Measurements from ENCODE around the gene ILF2.
"Not testable (repeated sequence)": the region's sequence is repeated elsewhere in the genome, so short reads cannot be mapped to it uniquely, and the experiment has no call there.

The ILF2 gene

DNA sequence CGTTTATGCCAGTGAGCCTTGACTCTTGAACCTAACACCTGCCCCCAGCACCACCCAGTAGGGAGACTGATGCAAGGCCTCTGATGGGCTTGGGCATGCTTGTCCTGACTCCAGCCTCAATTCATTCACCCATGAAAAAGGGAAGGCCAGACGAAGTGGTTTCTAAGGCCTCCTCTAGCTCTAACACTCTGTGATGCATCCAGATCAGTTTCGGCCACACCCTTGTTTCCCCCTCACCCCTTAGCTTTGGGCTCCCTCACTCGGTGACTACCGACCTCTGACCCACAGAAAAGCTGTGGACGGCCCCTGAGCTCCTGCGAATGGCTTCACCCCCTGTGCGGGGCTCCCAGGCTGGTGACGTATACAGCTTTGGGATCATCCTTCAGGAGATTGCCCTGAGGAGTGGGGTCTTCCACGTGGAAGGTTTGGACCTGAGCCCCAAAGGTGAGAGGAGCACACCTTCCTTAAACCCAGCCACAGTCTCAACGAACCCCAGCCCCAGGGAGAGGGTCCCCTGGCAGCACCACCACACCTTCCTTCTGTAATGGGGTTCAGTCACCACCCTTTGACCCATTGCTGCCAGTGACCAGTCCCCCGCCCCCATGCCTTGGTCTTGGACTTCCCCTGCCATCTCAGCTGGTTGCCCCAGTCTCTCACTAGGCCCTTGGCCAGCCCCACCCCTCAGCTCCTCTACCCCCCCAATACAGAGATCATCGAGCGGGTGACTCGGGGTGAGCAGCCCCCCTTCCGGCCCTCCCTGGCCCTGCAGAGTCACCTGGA, 16.7 kb upstream of the ILF2 start:
- Mint-ChIP-seq H3K4me1 (ENCODE audit: low read depth) (no peaks in the 10 kb centered on the region), H3K36me3 (ENCODE audit: low read depth) (no peaks in the 10 kb centered on the region), H3K27me3 (ENCODE audit: low read depth) (peaks cover 11% of the 10 kb centered on the region), H3K4me3 (no peak overlapping the region), H3K9me3 (no peaks in the 10 kb centered on the region), H3K27ac (no peak overlapping the region)
- DNase-seq (ENCODE audit: low spot score), result no peak

DNA sequence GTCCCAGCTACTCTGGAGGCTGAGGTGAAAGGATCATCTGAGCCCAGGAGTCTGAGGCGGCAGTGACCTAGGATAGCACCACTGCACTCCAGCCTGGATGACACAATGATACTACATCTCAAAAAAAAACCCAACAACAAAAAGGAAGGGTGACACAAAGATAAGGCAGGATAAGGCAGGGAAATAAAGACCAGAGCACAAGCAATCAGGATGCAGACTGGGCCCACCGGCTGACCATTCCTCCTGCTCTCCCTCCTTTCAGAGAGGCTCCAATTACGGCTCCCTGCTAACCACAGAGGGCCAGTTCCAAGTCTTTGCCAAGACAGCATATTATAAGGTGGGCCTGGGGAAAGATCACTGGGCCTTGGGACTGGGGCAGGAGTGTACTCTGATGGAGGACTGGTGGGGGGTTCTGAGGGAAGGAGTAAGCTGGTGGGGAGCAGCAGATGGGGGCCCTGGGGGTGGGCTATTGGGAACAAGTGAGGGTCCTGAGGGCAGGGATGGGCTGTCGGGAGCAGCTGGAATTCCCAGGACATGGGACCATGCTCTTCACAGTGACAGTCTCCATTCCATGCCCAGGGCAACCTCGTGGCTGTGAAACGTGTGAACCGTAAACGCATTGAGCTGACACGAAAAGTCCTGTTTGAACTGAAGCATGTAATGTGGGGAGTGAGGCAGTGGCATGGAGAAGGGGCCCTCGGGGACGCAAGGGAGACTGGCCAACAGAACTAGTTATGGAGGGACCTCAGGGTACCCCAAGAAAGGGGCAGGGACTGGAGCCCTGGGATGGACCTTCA, 14.9 kb upstream of the ILF2 start:
- Mint-ChIP-seq H3K4me1 (ENCODE audit: low read depth) (no peaks in the 10 kb centered on the region), H3K27me3 (ENCODE audit: low read depth) (peaks cover 27% of the 10 kb centered on the region), H3K9me3 (no peaks in the 10 kb centered on the region), H3K27ac (no peak overlapping the region), H3K4me3 (no peak overlapping the region), H3K36me3 (ENCODE audit: low read depth) (no peaks in the 10 kb centered on the region)
- DNase-seq (ENCODE audit: low spot score), result no peak

GRCh38 chr1:153684892-153685291, 14.1 kb upstream of the ILF2 start:
- Mint-ChIP-seq H3K9me3 (no peaks in the 10 kb centered on the region), H3K4me1 (ENCODE audit: low read depth) (peaks cover 4% of the 10 kb centered on the region), H3K4me3 (no peak overlapping the region), H3K27me3 (ENCODE audit: low read depth) (peaks cover 35% of the 10 kb centered on the region), H3K27ac (no peak overlapping the region), H3K36me3 (ENCODE audit: low read depth) (no peaks in the 10 kb centered on the region)
- DNase-seq (ENCODE audit: low spot score), result no peak

- no peak overlapping the region for H3K4me3 Mint-ChIP-seq
- H3K27ac Mint-ChIP-seq, result no peak overlapping the region
- H3K9me3 Mint-ChIP-seq, result no peaks in the 10 kb centered on the region
- H3K27me3 Mint-ChIP-seq (ENCODE audit: low read depth), result peaks cover 39% of the 10 kb centered on the region
- no peaks in the 10 kb centered on the region for H3K36me3 Mint-ChIP-seq (ENCODE audit: low read depth)
- peaks cover 8% of the 10 kb centered on the region for H3K4me1 Mint-ChIP-seq (ENCODE audit: low read depth)
- DNase-seq (ENCODE audit: low spot score), result no peak
Observed at GRCh38 chr1:153683854-153684253, 13.1 kb upstream of the ILF2 start.

DNA sequence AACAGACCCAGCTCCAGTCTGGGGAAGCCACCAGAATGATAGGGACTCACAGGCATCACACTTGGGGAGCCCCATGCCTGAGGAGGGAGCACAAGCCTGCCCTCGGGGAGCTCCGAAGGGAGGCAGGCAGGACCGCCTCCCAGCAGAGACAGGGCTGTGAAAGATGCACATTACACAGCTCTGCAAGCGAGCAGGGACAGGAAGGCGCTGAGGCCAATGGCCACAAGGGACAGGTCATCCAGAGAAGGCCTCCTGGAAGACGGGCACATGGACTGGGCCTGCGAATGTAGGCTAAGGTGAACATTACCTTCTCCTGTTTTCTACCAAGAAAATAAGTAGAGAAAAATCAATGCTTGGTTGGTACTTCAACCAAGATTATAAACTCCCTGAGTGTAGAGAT, 11.9 kb upstream of the ILF2 start:
- no peak overlapping the region for H3K27ac Mint-ChIP-seq
- H3K27me3 Mint-ChIP-seq (ENCODE audit: low read depth), result peaks cover 49% of the 10 kb centered on the region
- DNase-seq (ENCODE audit: low spot score), result no peak
- no peaks in the 10 kb centered on the region for H3K36me3 Mint-ChIP-seq (ENCODE audit: low read depth)
- no peak overlapping the region for H3K4me3 Mint-ChIP-seq
- H3K4me1 Mint-ChIP-seq (ENCODE audit: low read depth), result peaks cover 16% of the 10 kb centered on the region
- H3K9me3 Mint-ChIP-seq, result no peaks in the 10 kb centered on the region

DNA sequence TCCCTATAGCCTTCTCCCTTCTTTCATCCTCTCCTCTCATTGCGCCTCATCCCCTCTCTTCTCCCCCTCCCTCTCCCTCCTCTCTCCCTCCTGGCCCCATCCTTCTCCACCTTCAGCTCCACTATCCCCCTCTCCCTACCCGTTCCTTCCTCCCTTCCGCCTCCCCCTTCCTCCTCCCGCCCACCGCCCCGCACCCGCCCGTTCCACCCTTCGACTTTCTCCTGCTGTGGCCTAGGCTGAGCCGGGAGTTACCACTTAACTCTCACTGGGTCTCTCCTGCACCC, 9.3 kb upstream of the ILF2 start:
- no peak for DNase-seq (ENCODE audit: low spot score)
- peaks cover 61% of the 10 kb centered on the region for H3K27me3 Mint-ChIP-seq (ENCODE audit: low read depth)
- H3K27ac Mint-ChIP-seq, result no peak overlapping the region
- H3K4me1 Mint-ChIP-seq (ENCODE audit: low read depth), result peaks cover 20% of the 10 kb centered on the region
- H3K4me3 Mint-ChIP-seq, result peak overlapping the region; percentile 64
- no peaks in the 10 kb centered on the region for H3K36me3 Mint-ChIP-seq (ENCODE audit: low read depth)
- H3K9me3 Mint-ChIP-seq, result no peaks in the 10 kb centered on the region

GRCh38 chr1:153679337-153680119, 8.7 kb upstream of the ILF2 start:
- H3K4me1 Mint-ChIP-seq (ENCODE audit: low read depth), result peaks cover 20% of the 10 kb centered on the region
- peak overlapping the region; percentile 68 for H3K4me3 Mint-ChIP-seq
- no peaks in the 10 kb centered on the region for H3K9me3 Mint-ChIP-seq
- no peak overlapping the region for H3K27ac Mint-ChIP-seq
- no peak for DNase-seq (ENCODE audit: low spot score)
- no peaks in the 10 kb centered on the region for H3K36me3 Mint-ChIP-seq (ENCODE audit: low read depth)
- peaks cover 61% of the 10 kb centered on the region for H3K27me3 Mint-ChIP-seq (ENCODE audit: low read depth)

DNA sequence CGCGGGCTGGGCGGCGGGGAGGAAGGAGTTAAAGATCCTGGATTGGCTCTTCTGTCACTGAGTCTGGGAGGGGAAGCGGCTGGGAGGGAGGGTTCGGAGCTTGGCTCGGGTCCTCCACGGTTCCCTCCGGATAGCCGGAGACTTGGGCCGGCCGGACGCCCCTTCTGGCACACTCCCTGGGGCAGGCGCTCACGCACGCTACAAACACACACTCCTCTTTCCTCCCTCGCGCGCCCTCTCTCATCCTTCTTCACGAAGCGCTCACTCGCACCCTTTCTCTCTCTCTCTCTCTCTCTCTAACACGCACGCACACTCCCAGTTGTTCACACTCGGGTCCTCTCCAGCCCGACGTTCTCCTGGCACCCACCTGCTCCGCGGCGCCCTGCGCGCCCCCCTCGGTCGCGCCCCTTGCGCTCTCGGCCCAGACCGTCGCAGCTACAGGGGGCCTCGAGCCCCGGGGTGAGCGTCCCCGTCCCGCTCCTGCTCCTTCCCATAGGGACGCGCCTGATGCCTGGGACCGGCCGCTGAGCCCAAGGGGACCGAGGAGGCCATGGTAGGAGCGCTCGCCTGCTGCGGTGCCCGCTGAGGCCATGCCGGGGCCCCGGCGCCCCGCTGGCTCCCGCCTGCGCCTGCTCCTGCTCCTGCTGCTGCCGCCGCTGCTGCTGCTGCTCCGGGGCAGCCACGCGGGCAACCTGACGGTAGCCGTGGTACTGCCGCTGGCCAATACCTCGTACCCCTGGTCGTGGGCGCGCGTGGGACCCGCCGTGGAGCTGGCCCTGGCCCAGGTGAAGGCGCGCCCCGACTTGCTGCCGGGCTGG, 7.9 kb upstream of the ILF2 start, which contains the start of gene NPR1:
TSS of gene NPR1 (plus strand) at position 170 of the 818 bp plus-strand sequence. CDS start at position 591, 421 bp downstream.
- H3K27me3 Mint-ChIP-seq (ENCODE audit: low read depth), result peaks cover 57% of the 10 kb centered on the region
- H3K36me3 Mint-ChIP-seq (ENCODE audit: low read depth), result no peaks in the 10 kb centered on the region
- no peak for DNase-seq (ENCODE audit: low spot score)
- H3K4me3 Mint-ChIP-seq, result peak within 1 kb of the TSS; percentile 68
- peaks cover 20% of the 10 kb centered on the region for H3K4me1 Mint-ChIP-seq (ENCODE audit: low read depth)
- no peaks in the 10 kb centered on the region for H3K9me3 Mint-ChIP-seq
- H3K27ac Mint-ChIP-seq, result no peak within 1 kb of the TSS

DNA sequence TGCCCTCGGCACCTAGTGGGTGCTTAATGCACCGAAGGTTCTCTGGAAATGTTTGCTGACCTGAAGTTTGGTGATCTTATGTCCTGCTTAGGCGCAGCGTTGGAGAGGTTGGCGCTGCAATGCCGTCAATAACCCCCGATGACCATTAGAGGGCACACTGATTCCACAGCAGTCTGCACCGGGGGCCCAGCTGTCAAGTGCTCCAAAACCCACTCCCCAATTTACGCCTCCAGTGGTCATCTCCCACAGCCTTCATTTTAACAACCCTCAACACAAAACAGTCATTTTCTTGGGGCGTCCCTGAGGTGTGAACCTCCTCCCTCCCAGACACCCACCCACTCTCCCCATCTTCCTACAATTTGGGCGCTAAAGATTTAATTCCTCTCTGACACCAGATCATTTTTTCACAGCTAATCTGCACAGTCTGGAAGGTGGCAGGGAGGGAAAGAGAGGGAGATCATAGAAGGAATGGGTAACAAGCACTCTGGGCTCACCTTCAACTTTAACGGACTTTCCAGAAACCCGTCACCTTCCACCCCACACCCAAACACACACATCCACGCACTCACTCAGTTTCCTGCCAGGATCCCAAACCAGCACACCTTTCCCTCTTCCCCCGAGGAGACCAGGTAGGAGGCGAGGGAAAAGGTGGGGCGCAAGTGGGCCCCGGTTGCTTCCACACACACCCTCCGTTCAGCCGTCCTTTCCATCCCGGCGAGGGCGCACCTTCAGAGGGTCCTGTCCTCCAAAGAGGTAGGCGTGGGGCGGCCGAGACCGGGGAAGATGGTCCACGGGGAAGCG, 7.1 kb upstream of the ILF2 start:
- peak; percentile 31 for DNase-seq (ENCODE audit: low spot score)
- Mint-ChIP-seq H3K36me3 (ENCODE audit: low read depth) (no peaks in the 10 kb centered on the region), H3K4me3 (peak overlapping the region; percentile 68), H3K27ac (no peak overlapping the region), H3K27me3 (ENCODE audit: low read depth) (peaks cover 51% of the 10 kb centered on the region), H3K4me1 (ENCODE audit: low read depth) (peaks cover 22% of the 10 kb centered on the region), H3K9me3 (no peaks in the 10 kb centered on the region)

GRCh38 chr1:153673511-153673910, 2.7 kb upstream of the ILF2 start:
- peak overlapping the region; percentile 28 for H3K27ac Mint-ChIP-seq
- peaks cover 12% of the 10 kb centered on the region for H3K36me3 Mint-ChIP-seq (ENCODE audit: low read depth)
- peaks cover 24% of the 10 kb centered on the region for H3K4me1 Mint-ChIP-seq (ENCODE audit: low read depth)
- H3K4me3 Mint-ChIP-seq, result no peak overlapping the region
- H3K27me3 Mint-ChIP-seq (ENCODE audit: low read depth), result peaks cover 20% of the 10 kb centered on the region
- H3K9me3 Mint-ChIP-seq, result no peaks in the 10 kb centered on the region
- DNase-seq (ENCODE audit: low spot score), result no peak

DNA sequence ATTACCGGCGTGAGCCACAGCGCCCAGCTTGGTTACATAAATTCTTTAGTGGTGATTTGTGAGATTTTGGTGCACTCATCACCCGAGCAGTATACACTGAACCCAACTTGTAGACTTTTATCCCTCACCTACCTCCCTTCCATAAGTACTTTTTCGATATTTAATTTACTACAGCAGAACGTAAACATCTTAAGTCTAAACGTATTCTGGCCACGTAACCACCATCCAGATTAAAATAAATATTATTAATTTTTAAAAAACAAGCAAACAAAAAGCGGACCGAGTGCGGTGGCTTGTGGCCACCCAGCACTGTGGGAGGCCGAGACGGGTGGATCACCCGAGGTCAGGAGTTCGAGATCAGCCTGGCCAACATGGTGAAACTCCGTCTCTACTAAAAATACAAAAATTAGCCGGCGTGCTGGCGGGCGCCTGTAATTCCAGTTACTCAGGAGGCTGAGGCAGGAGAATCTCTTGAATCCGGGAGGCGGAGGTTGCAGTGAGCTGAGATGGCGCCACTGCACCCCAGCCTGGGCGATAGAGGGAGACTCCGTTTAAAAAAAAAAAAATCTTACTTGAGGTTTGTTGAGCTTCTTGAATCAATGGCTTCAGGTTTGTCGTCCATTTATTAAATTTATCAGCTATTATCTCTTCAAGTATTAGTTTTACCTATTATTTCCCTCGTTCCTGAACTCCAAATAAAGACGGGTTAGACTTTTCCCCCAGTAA, 998 bp upstream of the ILF2 start:
- Mint-ChIP-seq H3K36me3 (ENCODE audit: low read depth) (peaks cover 30% of the 10 kb centered on the region), H3K4me1 (ENCODE audit: low read depth) (peaks cover 22% of the 10 kb centered on the region)
- not testable (repeated sequence) for H3K27me3 Mint-ChIP-seq (ENCODE audit: low read depth); H3K27ac Mint-ChIP-seq; H3K9me3 Mint-ChIP-seq; H3K4me3 Mint-ChIP-seq
- DNase-seq (ENCODE audit: low spot score), result peak; percentile 54

- no peak overlapping the region for H3K27ac Mint-ChIP-seq
- H3K4me3 Mint-ChIP-seq, result no peak overlapping the region
- peaks cover 24% of the 10 kb centered on the region for H3K4me1 Mint-ChIP-seq (ENCODE audit: low read depth)
- peaks cover 42% of the 10 kb centered on the region for H3K36me3 Mint-ChIP-seq (ENCODE audit: low read depth)
- DNase-seq (ENCODE audit: low spot score), result no peak
- H3K9me3 Mint-ChIP-seq, result no peaks in the 10 kb centered on the region
- H3K27me3 Mint-ChIP-seq (ENCODE audit: low read depth), result no peaks in the 10 kb centered on the region
Observed at GRCh38 chr1:153670257-153670858, 435 bp downstream of the ILF2 start.

Data from T-helper 2 cell treated with Interferon-gamma antibody and Interleukin-4, amounts not matched to agents 5 μg/mL and 100 μg/mL, for 36 hours (primary cell).